T-helper 2 cell treated with Interferon-gamma antibody and Interleukin-4, amounts not matched to agents 5 μg/mL and 100 μg/mL, for 36 hours (primary cell): ENCODE measurements around the gene FAM193A.
"Not testable (repeated sequence)": the region's sequence is repeated elsewhere in the genome, so short reads cannot be mapped to it uniquely, and the experiment has no call there.

ENCODE experiments used
- DNase-seq: peaks from one replicate; pipeline ENCODE4 v3.0.0; 2021; ENCODE audit warnings: low spot score
- H3K27ac Mint-ChIP-seq: one replicate; pipeline ENCODE4 v1.8.0; 2021; ENCODE audit warnings: mild to moderate bottlenecking, mixed read lengths
- H3K27me3 Mint-ChIP-seq: one replicate; pipeline ENCODE4 v1.8.0; 2021; ENCODE audit warnings: low read depth, mixed read lengths
- H3K36me3 Mint-ChIP-seq: one replicate; pipeline ENCODE4 v1.8.0; 2021; ENCODE audit warnings: low read depth, mixed read lengths
- H3K4me1 Mint-ChIP-seq: one replicate; pipeline ENCODE4 v1.8.0; 2021; ENCODE audit warnings: low read depth, mixed read lengths
- H3K4me3 Mint-ChIP-seq: one replicate; pipeline ENCODE4 v1.8.0; 2022; ENCODE audit warnings: mild to moderate bottlenecking, moderate library complexity, mixed read lengths
- H3K9me3 Mint-ChIP-seq: one replicate; pipeline ENCODE4 v1.8.0; 2021; ENCODE audit warnings: mixed read lengths

Gene FAM193A

DNA sequence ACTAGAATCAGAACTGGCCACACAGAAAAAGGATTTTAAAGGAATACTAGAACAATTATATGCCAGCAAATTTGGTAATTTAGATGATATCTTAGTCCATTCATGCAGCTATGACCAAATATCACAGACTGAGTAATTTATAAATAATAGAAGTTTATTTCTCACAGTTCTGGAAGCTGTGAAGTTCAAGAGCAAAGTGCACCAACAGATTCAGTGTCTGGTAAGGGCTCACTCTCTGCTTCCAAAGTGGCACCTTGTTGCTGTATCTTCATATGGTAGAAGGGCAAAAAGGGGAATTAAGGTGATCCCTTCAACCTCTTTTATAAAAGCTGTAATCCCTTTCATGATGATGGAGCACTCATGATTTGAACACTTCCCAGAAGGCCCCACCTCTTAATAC lies 199.4 kb downstream of the FAM193A start:
- DNase-seq, result no peak
- no peak overlapping the region for H3K4me3 Mint-ChIP-seq
- peaks cover 13% of the 10 kb centered on the region for H3K9me3 Mint-ChIP-seq
- peaks cover 5% of the 10 kb centered on the region for H3K4me1 Mint-ChIP-seq
- peaks cover 44% of the 10 kb centered on the region for H3K36me3 Mint-ChIP-seq
- H3K27ac Mint-ChIP-seq, result no peak overlapping the region
- H3K27me3 Mint-ChIP-seq, result no peaks in the 10 kb centered on the region

DNA sequence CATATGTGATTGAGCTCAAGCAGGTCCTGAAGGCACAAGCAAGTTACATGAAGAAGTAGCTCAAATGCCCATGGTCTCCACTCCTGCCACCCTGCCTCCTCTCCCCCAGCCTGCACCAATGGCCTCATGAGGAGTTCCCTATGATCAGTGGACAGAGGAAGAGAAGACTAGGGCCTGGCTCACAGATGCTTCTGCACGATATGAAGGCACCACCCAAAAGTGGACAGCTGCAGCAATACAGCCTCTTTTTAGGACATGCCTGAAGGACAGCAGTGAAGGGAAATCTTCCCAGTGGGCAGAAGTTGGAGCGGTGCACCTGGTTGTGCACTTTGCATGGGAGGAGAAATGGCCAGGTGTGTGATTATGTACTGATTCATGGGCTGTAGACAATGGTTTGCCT lies 201.8 kb downstream of the FAM193A start:
- not testable (repeated sequence) for H3K27me3 Mint-ChIP-seq, H3K4me3 Mint-ChIP-seq, DNase-seq, H3K4me1 Mint-ChIP-seq, H3K27ac Mint-ChIP-seq
- Mint-ChIP-seq H3K36me3 (peaks cover 43% of the 10 kb centered on the region), H3K9me3 (peaks cover 13% of the 10 kb centered on the region)

DNA sequence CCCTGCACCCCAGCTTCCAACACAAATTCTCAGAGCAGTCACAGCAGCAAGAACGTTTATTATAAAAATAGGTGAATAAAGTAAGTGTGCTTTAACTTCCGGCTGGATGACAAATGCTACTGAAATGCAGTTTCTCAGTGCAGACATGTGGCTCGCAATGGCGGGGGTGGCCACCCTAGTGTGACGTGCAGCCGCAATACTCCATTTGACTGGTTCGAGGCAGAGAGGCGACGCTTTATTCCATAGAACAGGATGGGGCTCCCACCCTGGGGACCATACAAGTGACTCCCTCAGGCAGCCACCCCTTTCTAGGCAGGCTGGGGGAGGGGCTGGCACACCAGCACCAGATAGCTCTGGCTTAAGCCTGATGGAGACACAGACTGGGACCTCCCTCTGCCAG lies 205.2 kb downstream of the FAM193A start:
- H3K27ac Mint-ChIP-seq, result no peak overlapping the region
- H3K36me3 Mint-ChIP-seq, result peaks cover 56% of the 10 kb centered on the region
- H3K4me1 Mint-ChIP-seq, result peaks cover 20% of the 10 kb centered on the region
- peaks cover 3% of the 10 kb centered on the region for H3K9me3 Mint-ChIP-seq
- DNase-seq, result no peak
- no peak overlapping the region for H3K4me3 Mint-ChIP-seq
- no peaks in the 10 kb centered on the region for H3K27me3 Mint-ChIP-seq

DNA sequence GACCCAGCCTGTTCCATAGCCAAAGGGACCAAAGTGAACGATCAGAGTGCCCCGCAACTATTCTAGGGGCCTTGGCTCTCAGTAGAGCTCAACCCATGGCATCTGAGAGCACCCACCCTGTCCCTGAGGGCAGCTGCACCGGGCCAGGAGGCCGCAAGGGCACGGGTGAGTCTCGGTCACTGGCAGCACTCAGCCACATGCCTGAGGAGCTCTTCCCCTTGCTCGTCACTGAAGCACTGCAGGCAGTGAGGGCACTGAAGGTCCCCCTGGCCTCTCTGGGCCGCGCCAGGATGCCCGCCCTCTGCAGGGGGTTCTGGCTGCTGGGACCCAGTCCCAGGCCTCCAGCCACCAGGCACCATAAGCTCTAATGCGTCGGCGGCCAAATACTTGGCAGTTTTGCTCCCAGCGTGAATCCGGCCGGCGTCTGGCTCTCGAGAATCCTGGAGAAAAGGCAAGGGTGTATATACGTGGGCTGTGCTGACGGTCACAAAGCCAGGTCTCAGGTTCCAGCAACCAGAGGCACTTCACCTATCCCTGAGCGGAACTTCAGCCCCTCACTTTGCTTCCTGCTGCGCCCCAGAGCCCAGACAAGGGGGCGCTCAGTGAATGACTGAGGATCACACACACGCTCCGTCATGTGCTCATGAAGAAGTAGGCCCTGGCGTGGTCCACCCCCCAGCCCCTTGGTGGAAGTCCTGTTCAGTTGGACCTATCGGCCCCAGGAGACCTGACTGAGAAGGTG lies 205.8 kb downstream of the FAM193A start:
- peaks cover 60% of the 10 kb centered on the region for H3K36me3 Mint-ChIP-seq

GRCh38 chr4:2742823-2743517 lies 206.5 kb downstream of the FAM193A start:
- Mint-ChIP-seq H3K9me3 (no peaks in the 10 kb centered on the region), H3K27me3 (no peaks in the 10 kb centered on the region), H3K4me1 (peaks cover 33% of the 10 kb centered on the region), H3K4me3 (no peak overlapping the region), H3K27ac (no peak overlapping the region), H3K36me3 (peaks cover 66% of the 10 kb centered on the region)
- no peak for DNase-seq

More for the DNA sequence above, 205.8 kb downstream of the FAM193A start:
- H3K9me3 Mint-ChIP-seq, result no peaks in the 10 kb centered on the region
- peaks cover 26% of the 10 kb centered on the region for H3K4me1 Mint-ChIP-seq
- no peak overlapping the region for H3K27ac Mint-ChIP-seq
- no peaks in the 10 kb centered on the region for H3K27me3 Mint-ChIP-seq
- H3K4me3 Mint-ChIP-seq, result no peak overlapping the region
- DNase-seq, result no peak

DNA sequence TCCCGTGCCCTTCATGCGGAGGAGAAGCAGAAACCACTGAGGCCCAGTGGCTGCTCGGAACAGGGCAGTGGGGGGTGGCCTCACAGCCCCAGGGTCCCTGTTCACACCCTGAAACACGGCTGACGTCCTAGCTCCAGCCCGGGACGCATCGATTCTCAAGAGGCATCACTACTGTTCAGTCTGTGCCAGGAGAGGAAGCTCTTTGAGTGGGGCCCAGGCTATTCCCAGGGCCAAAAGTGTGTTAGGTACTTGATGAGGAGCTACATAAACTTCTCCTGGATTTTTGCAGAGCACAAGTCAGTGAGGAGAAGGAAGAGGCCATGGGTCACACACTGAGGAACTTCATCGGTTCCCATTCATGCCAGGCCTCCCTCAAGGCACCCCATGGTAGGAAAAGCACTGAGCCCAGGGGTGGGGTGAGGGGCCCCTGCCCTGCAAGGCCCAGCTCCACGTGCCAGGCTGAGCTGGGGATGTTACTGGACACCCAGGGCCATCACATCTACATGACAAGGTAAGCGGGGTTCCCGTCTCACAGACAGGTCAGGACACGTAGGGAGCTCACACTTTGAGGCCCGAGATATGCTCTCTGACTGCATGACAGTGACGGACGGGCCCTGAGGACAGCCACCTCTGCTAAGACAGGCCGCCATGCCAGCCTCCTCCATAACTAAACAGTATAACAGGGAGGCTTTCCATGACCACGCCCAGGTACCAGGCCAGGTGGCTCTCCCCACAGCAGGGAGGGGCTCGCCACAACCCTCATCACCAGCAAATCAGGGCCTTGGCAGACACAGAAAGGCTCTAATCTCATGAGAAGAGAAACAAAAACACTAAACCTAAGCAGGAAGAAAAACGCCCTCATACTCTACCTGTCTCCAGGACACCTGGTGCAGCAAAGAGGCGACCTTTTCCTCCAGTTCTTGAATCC lies 207.3 kb downstream of the FAM193A start:
- peak overlapping the region; percentile 7 for H3K27ac Mint-ChIP-seq
- no peak overlapping the region for H3K4me3 Mint-ChIP-seq
- peaks cover 60% of the 10 kb centered on the region for H3K36me3 Mint-ChIP-seq
- H3K4me1 Mint-ChIP-seq, result peaks cover 33% of the 10 kb centered on the region
- no peak for DNase-seq
- H3K9me3 Mint-ChIP-seq, result no peaks in the 10 kb centered on the region
- H3K27me3 Mint-ChIP-seq, result no peaks in the 10 kb centered on the region

DNA sequence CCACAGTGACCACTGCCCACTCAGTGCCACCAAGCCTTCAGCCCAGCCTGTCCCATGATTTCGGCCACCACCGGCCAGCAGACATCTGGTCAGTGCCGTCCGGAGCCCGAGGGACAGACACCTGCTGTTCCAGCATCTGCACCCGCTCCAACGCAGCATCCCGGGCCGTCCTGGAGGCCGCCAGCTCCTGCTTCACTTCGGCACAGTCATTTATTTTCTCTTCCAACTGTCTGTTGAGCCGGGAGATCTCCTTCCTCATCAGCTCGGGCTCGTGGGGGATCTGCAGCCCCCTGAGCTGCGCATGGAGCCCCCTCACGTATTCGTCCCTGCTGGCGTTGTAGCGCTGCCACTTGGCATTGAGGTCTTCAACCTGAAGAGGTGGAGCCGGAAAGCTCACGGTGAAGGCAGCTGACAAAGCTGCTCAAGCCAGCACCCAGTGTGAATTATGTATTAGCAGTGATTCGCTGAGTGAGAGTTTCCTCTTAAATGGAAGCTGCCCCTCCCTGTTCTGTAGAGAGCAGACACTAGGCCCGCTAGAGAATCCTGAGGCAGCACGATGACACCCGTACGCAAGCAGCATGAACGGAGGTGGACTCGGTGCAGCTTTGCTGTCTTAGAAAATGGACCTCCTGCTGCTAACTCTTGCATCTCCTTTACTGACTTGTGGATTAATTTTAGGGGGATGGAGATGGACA lies 208.3 kb downstream of the FAM193A start:
- Mint-ChIP-seq H3K36me3 (peaks cover 60% of the 10 kb centered on the region), H3K9me3 (no peaks in the 10 kb centered on the region), H3K27me3 (no peaks in the 10 kb centered on the region), H3K4me3 (no peak overlapping the region), H3K27ac (peak overlapping the region; percentile 89), H3K4me1 (peaks cover 36% of the 10 kb centered on the region)
- DNase-seq, result no peak

DNA sequence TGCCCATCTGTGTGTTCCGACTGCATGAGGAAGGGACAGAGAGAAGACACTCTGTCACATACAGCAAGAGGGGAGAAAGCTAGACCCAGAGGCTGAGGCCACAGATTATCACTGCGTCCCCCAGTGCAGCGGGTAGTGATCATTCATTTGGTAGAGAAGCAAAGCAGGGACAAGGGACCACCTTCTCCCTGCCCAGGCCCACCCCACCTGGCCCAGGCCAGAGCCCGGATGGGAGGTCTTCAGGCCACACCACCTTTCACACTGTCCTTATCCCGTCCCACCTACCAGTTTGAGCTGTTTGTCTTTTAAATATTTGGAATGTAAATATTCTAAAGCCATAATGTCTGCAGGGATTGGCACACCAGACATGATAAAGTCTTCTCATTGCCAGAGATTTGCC lies 209.1 kb downstream of the FAM193A start:
- peak overlapping the region; percentile 69 for H3K4me3 Mint-ChIP-seq
- H3K27ac Mint-ChIP-seq, result peak overlapping the region; percentile 89
- peaks cover 62% of the 10 kb centered on the region for H3K36me3 Mint-ChIP-seq
- no peaks in the 10 kb centered on the region for H3K9me3 Mint-ChIP-seq
- DNase-seq, result no peak
- H3K4me1 Mint-ChIP-seq, result peaks cover 34% of the 10 kb centered on the region
- H3K27me3 Mint-ChIP-seq, result no peaks in the 10 kb centered on the region

DNA sequence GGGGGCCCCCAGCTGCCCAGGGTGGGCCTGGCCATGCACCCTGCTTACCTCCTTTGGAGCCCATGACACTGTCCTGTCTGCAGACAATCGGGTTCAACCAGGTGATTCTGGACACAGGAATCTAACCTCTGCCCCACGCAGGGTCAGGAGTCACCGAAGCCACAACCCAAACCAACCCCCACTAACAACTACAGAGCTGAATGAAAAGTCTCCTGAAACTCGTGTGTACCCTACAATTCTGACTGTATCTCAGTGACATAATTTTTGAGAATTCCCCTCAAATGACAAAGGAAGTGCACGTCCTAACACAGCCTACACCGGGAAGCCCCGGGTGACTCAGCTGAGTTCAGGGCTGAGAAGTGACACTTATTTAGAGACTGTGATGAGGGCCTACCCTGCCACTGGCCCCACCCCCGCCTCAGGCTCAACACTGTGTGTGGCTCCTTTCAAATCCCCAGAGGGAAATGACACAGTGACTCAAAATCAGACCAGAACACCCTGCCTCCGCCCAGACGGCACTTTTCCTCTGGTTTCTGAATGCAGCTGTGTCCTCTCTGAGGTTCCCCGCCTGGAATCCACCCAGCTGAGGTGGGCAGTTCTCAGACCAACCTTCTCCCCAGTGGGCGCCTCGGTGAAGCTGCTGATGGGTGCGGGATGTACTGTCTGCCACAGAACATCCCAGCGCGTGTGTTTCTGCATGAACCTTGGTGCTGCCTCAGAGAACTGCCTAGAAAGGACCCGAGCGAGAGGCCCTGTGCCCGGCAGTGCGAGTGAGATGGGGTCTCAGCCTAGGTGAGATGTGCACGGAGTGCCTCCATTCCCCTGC lies 209.7 kb downstream of the FAM193A start:
- peak; percentile 98 for DNase-seq
- Mint-ChIP-seq H3K36me3 (peaks cover 59% of the 10 kb centered on the region), H3K27ac (peak overlapping the region; percentile 89), H3K4me3 (peak overlapping the region; percentile 69), H3K4me1 (peaks cover 34% of the 10 kb centered on the region), H3K27me3 (no peaks in the 10 kb centered on the region), H3K9me3 (no peaks in the 10 kb centered on the region)

GRCh38 chr4:2746891-2747695 lies 210.6 kb downstream of the FAM193A start:
- no peak for DNase-seq
- Mint-ChIP-seq H3K36me3 (peaks cover 55% of the 10 kb centered on the region), H3K9me3 (no peaks in the 10 kb centered on the region), H3K4me1 (peaks cover 34% of the 10 kb centered on the region), H3K4me3 (peak overlapping the region; percentile 69), H3K27ac (peak overlapping the region; percentile 89), H3K27me3 (no peaks in the 10 kb centered on the region)

DNA sequence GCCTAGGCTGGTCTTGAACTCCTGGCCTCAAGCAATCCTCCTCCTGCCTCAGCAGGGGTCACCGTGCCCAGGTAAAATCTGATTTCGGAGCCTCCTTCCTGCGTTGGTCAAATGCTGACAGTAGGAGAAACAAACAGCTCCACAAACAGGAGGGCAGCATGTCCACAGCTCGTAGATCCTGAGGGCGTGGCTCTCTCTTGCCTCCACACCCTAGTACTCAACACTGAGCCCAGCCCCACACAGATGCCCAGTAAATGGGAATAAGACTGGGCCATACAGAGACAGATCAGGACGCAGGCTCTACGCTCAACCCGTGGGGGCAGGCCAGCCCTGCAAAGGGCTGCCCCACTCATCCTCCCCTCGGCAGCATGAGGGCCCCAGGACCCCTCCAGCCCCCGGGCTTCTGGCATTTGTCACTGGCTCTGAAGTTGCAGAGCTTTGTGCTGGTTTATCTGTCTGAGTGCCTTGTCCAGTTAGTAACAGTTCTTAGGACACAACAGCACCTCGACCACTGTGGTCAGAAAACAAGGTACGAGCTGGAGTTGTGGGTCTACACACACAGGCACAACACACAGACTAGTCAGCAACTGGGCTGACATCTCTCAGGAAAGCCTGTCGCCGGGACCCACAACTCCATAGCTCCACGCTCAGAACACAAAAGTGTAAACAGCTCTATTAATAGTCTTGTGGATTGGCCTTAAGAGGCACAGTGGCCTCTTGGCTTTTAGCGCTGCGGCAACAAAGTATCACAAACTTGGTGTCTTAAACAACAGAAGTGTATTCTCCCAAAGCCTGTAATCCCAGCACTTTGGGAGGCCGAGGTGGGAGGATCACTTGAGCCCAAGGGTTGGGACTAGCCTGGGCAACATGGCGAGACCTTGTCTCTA lies 214.5 kb downstream of the FAM193A start:
- Mint-ChIP-seq H3K27me3 (no peaks in the 10 kb centered on the region), H3K4me1 (peaks cover 37% of the 10 kb centered on the region), H3K9me3 (no peaks in the 10 kb centered on the region), H3K4me3 (no peak overlapping the region), H3K36me3 (peaks cover 31% of the 10 kb centered on the region), H3K27ac (no peak overlapping the region)
- no peak for DNase-seq
